GM12873 (cell line): ENCODE results near the gene ADCY3.

Experiments used
- CTCF ChIP-seq: IDR thresholded peaks from 2 replicates; pipeline ENCODE4 v1.5.1; 2012; ENCODE audit warnings: low read depth, mild to moderate bottlenecking, moderate library complexity, low read length, control low read depth; ENCODE audit not compliant: insufficient read depth; ENCODE audit errors: missing control alignments

Gene ADCY3

GRCh38 chr2:24919506-24920097 is 435 bp downstream of the ADCY3 start:
- no peak for TF ChIP-seq CTCF

- no peak for TF ChIP-seq CTCF
Observed at GRCh38 chr2:24919037-24919505, 966 bp downstream of the ADCY3 start.

GRCh38 chr2:24918326-24919036 is 1.6 kb downstream of the ADCY3 start:
- no peak for TF ChIP-seq CTCF

- no peak for TF ChIP-seq CTCF
Observed at GRCh38 chr2:24917731-24918325, 2.2 kb downstream of the ADCY3 start.

- no peak for TF ChIP-seq CTCF
Observed at GRCh38 chr2:24917086-24917485, 3.0 kb downstream of the ADCY3 start.

GRCh38 chr2:24915796-24916195 is 4.2 kb downstream of the ADCY3 start:
- TF ChIP-seq CTCF: no peak

- TF ChIP-seq CTCF: no peak
Observed at GRCh38 chr2:24915175-24915574, 4.9 kb downstream of the ADCY3 start.
